ENCODE data around the gene COL4A2. TPM values are rescaled to one million over a fixed set of nuclear protein-coding genes. Genes with fewer than 3 reads are reported as not detected.

Gene COL4A2
- total RNA-seq, 4 donors from 2014 or later = 56.6 to 139 (median 89.1) TPM

DNA sequence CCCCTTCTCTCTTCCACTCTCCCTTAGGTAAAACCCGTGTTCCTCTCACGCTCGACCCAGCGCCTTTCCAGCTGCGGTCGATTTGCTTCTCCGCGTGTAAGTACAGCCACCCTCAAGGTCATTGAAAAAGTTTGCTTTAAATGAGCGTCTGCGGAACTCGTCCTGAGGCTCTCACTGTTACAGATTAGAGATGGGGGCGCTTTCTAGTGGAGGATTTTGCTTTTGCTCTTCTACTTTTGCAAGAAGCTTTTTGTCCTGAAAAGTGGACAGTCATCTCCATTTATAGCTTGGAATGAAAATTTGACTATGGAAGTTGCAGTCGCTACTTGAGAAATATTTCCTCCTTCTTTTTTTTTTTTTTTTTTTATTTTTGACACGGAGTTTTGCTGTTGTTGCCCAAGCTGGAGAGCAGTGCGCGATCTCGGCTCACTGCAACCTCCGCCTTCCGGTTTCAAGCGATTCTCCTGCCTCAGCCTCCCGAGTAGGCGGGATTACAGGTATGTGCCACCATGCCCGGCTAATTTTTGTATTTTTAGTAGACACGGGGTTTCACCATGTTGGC lies 255.0 kb downstream of the COL4A2 start:
- TF ChIP-seq POLR2A (IDR thresholded peaks at IDR 0.05) = no peak
- TF ChIP-seq, protein P1, sequence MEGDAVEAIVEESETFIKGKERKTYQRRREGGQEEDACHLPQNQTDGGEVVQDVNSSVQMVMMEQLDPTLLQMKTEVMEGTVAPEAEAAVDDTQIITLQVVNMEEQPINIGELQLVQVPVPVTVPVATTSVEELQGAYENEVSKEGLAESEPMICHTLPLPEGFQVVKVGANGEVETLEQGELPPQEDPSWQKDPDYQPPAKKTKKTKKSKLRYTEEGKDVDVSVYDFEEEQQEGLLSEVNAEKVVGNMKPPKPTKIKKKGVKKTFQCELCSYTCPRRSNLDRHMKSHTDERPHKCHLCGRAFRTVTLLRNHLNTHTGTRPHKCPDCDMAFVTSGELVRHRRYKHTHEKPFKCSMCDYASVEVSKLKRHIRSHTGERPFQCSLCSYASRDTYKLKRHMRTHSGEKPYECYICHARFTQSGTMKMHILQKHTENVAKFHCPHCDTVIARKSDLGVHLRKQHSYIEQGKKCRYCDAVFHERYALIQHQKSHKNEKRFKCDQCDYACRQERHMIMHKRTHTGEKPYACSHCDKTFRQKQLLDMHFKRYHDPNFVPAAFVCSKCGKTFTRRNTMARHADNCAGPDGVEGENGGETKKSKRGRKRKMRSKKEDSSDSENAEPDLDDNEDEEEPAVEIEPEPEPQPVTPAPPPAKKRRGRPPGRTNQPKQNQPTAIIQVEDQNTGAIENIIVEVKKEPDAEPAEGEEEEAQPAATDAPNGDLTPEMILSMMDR (IDR thresholded peaks at IDR 0.05) = no peak
- H3K4me1 ChIP-seq = peaks cover 0 to 36% (median 3%) of the 10 kb centered on the region in 4 donors
- H3K9me3 ChIP-seq = no peaks in the 10 kb centered on the region
- H3K27me3 ChIP-seq = no peaks in the 10 kb centered on the region
- peaks cover 0 to 8% (median 0%) of the 10 kb centered on the region in 3 donors for H3K36me3 ChIP-seq
- peak overlapping the region; percentile 52 to 81 (median 66) for H3K4me3 ChIP-seq
- peak overlapping the region; percentile 80 to 95 (median 88) for H3K27ac ChIP-seq
- DNase-seq = peak in 1 of 3 donors; percentile 63

Small RNAs within 50 kb of the gene (small RNA-seq; reads per million reads assigned to genes)
- gene MIR8073 = 0 reads per million in 2 donors

Other genes with a start within 250 kb of the COL4A2 start
- gene COL4A1, start 127 bp upstream of the COL4A2 start, total RNA-seq = 10 to 100 TPM; 28.0 to 69.3 (median 36.3) TPM